Caco-2 (cell line): ENCODE data around the gene H1-8. TPM values are rescaled to one million over a fixed set of nuclear protein-coding genes. Genes with fewer than 3 reads are reported as not detected.

Experiments
- BruUV-seq: library from RNA; stranded (reverse); fragments of 400-500 nt; replicated peaks from 2 replicates; lab custom pipeline; 2021; lab: Mats Ljungman, UMichigan
- CTCF ChIA-PET: fragments of 300-600 bp; sonication (Branson Sonifier 250); formaldehyde crosslinking; loops from one replicate; lab custom pipeline; 2022; ENCODE audit warnings: antibody characterized with exemption; lab: Charles Lee
- POLR2A ChIA-PET: fragments of 300-600 bp; sonication (Branson Sonifier 250); formaldehyde crosslinking; loops from one replicate; lab custom pipeline; 2022; ENCODE audit warnings: antibody characterized with exemption; lab: Charles Lee
- DNase-seq, 2 experiments: peaks; one replicate each; pipeline versions ENCODE4 v3.0.0 to v3.0.0-alpha.2; 2020 to 2022
- H3K27me3 ChIP-seq: replicated peaks from 2 replicates; pipeline ENCODE4 v1.6.0; 2011; ENCODE audit warnings: low read length; ENCODE audit not compliant: control insufficient read depth, insufficient read depth
- H3K36me3 ChIP-seq: 2 replicates; pipeline ENCODE4 v1.5.1; 2011; ENCODE audit warnings: low read length; ENCODE audit not compliant: control insufficient read depth, insufficient read depth
- H3K4me1 ChIP-seq: fragments of 250-450 bp; sonication (Bioruptor Pico); 2 replicates; pipeline ENCODE4 v1.5.1; 2020; ENCODE audit warnings: mild to moderate bottlenecking
- H3K4me3 ChIP-seq: 2 replicates; pipeline ENCODE4 v1.5.1; 2011; ENCODE audit warnings: low read depth, mild to moderate bottlenecking, control low read depth, low read length
- H3K9me3 ChIP-seq: fragments of 250-450 bp; sonication (Bioruptor Pico); 2 replicates; pipeline ENCODE4 v1.5.1; 2020; ENCODE audit warnings: mild to moderate bottlenecking, moderate library complexity
- H3K27ac Mint-ChIP-seq: one replicate; pipeline ENCODE4 v1.8.0; 2022; ENCODE audit warnings: mixed read lengths; ENCODE audit not compliant: unreplicated experiment
- H3K27me3 Mint-ChIP-seq: one replicate; pipeline ENCODE4 v1.8.0; 2022; ENCODE audit warnings: mixed read lengths; ENCODE audit not compliant: insufficient read depth, unreplicated experiment
- H3K36me3 Mint-ChIP-seq: one replicate; pipeline ENCODE4 v1.8.0; 2022; ENCODE audit warnings: mild to moderate bottlenecking, mixed read lengths; ENCODE audit not compliant: insufficient read depth, unreplicated experiment
- H3K4me1 Mint-ChIP-seq: one replicate; pipeline ENCODE4 v1.8.0; 2022; ENCODE audit warnings: low read depth, mixed read lengths; ENCODE audit not compliant: unreplicated experiment
- H3K4me3 Mint-ChIP-seq: one replicate; pipeline ENCODE4 v1.8.0; 2022; ENCODE audit warnings: mild to moderate bottlenecking, moderate library complexity, mixed read lengths; ENCODE audit not compliant: unreplicated experiment
- H3K9me3 Mint-ChIP-seq: one replicate; pipeline ENCODE4 v1.8.0; 2022; ENCODE audit warnings: mixed read lengths; ENCODE audit not compliant: unreplicated experiment
- intact Hi-C: fragments of 100-400 bp; cut with micrococcal nuclease; formaldehyde crosslinking; loops from one replicate; pipeline ENCODE4 v1.10.0; 2022; ENCODE audit not compliant: unreplicated experiment
- total RNA-seq: library from RNA; stranded (reverse); gene quantifications from 2 replicates; pipeline ENCODE4 v1.2.3, GENCODE V29; 2022
- TF ChIP-seq, protein P1 (sequence below), 2 experiments: fragments of 200-600 bp in 1 of 2; IDR thresholded peaks; 1 replicate in 1 of 2; 2 replicates in 1 of 2; pipeline versions ENCODE4 v1.5.1 to v1.8.0; 2011 to 2022; ENCODE audit warnings: antibody characterized with exemption in 1 of 2, control low read depth in 1 of 2, inconsistent platforms in 1 of 2, low read depth in 1 of 2, low read length in 1 of 2, mild to moderate bottlenecking in 1 of 2, moderate library complexity in 1 of 2; ENCODE audit not compliant: insufficient read depth in 1 of 2, severe bottlenecking in 1 of 2, unreplicated experiment in 1 of 2

The H1-8 gene
- total RNA-seq, 1 experiment from 2014 or later: not detected

DNA sequence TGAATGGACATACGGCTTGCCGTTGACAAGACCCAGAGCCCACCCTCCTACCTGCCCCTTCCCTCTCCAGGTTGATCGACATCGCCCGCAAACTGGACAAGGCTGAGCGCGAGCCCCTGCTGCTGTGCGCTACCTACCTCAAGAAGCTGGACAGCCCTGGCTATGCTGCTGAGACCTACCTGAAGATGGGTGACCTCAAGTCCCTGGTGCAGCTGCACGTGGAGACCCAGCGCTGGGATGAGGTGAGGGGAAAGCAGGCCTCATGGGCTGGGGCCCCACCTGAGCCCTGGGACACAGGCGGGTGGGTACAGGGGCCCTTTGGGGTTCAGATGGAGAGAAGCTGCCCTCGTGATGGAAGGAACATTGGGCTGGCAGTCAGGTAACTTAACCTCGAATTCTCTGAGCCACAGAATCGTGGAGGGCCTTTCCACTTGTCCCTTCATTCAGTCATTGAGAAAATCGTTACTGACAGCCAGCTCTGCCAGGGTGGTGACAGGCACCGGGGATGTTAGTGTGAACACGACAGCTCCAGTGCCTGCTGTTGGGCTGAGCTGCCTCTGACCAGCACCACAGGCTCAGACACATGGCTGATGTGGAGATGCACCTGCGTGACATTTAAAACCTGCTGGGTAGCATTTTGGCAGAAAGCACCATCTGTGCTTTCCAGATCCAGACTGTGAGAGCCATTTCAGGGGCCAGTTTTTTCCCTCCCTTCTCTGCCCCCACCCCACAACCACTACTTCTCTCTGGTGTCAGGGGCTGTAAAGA is 40.1 kb upstream of the H1-8 start:
- CTCF ChIA-PET: interaction anchor here (1.7 kb wide), 1 partner anchor 12 kb away, joined by 6 read pairs; no protein-coding TSS in a partner anchor
- POLR2A ChIA-PET: no interaction called here

DNA sequence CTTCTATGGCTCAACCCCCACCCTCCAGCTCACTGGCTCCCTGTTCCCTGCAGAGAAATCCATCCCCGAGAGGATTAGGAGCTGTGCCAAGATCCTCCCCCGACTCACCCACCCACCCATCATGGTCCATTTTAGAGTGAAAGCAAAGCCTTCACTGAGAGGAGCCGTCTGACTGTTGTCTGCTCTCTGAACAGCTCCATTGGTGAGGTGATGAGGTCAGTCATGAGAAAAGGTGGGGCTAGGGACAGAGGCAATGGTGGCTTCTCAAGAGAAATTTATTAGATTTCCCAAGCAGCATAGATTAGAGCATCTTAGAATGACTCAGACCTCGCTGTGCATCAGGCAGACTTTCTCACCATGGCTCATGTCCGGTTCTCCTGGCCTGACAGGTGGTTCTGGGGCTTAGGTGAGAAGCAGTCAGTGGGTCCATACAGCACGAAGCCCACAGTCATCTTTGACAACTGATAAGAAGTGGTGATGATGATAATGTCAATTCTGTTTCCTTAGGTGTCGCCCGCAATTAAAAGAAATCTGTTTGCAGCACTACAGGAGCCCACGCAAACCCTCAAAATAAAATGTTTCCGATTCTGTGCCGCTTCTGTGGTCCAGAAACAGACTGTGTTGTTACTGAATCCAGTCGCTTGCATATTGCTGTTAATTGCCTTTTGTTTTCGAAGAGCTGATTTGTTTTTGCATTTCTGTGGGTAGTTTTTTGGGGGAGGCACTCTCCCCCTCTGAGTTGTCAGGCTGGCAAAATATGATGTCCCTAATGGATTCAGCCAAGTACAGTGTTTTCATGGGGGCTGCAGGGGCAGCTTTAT is 39.3 kb upstream of the H1-8 start:
- H3K4me1 ChIP-seq: peaks cover 11% of the 10 kb centered on the region
- TF ChIP-seq, protein P1, sequence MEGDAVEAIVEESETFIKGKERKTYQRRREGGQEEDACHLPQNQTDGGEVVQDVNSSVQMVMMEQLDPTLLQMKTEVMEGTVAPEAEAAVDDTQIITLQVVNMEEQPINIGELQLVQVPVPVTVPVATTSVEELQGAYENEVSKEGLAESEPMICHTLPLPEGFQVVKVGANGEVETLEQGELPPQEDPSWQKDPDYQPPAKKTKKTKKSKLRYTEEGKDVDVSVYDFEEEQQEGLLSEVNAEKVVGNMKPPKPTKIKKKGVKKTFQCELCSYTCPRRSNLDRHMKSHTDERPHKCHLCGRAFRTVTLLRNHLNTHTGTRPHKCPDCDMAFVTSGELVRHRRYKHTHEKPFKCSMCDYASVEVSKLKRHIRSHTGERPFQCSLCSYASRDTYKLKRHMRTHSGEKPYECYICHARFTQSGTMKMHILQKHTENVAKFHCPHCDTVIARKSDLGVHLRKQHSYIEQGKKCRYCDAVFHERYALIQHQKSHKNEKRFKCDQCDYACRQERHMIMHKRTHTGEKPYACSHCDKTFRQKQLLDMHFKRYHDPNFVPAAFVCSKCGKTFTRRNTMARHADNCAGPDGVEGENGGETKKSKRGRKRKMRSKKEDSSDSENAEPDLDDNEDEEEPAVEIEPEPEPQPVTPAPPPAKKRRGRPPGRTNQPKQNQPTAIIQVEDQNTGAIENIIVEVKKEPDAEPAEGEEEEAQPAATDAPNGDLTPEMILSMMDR (IDR thresholded peaks at IDR 0.05; ENCODE audit: insufficient read depth in 1 of 2, low read depth in 1 of 2, low read length in 1 of 2, severe bottlenecking in 1 of 2, unreplicated experiment in 1 of 2): no peak
- no peaks in the 10 kb centered on the region for H3K36me3 Mint-ChIP-seq
- H3K36me3 ChIP-seq: no peaks in the 10 kb centered on the region; the same call in 1 of the 2 replicates
- no peak overlapping the region for H3K27ac Mint-ChIP-seq
- H3K9me3 Mint-ChIP-seq: no peaks in the 10 kb centered on the region
- H3K27me3 Mint-ChIP-seq: no peaks in the 10 kb centered on the region
- ChIA-PET POLR2A (no interaction called here), CTCF (interaction anchor here (1.7 kb wide), 1 partner anchor 13 kb away, joined by 6 read pairs; no protein-coding TSS in a partner anchor)
- no TSS peak for BruUV-seq
- intact Hi-C loops: no loop called here
- DNase-seq: no peak
- H3K4me1 Mint-ChIP-seq: peaks cover 6% of the 10 kb centered on the region
- H3K4me3 ChIP-seq: no peak overlapping the region
- no peak overlapping the region for H3K4me3 Mint-ChIP-seq
- no peaks in the 10 kb centered on the region for H3K9me3 ChIP-seq
- H3K27me3 ChIP-seq: no peaks in the 10 kb centered on the region

More for the DNA sequence above, 40.1 kb upstream of the H1-8 start:
- H3K9me3 ChIP-seq: no peaks in the 10 kb centered on the region
- H3K36me3 ChIP-seq: no peaks in the 10 kb centered on the region; the same call in 1 of the 2 replicates
- Mint-ChIP-seq H3K4me3 (no peak overlapping the region), H3K9me3 (no peaks in the 10 kb centered on the region), H3K4me1 (peaks cover 6% of the 10 kb centered on the region), H3K36me3 (no peaks in the 10 kb centered on the region), H3K27ac (no peak overlapping the region), H3K27me3 (no peaks in the 10 kb centered on the region)
- intact Hi-C loops: no loop called here
- H3K4me3 ChIP-seq: no peak overlapping the region
- no peak for DNase-seq
- H3K4me1 ChIP-seq: peaks cover 11% of the 10 kb centered on the region
- no peaks in the 10 kb centered on the region for H3K27me3 ChIP-seq
- TF ChIP-seq, protein P1 (IDR thresholded peaks at IDR 0.05; ENCODE audit: insufficient read depth in 1 of 2, low read depth in 1 of 2, low read length in 1 of 2, severe bottlenecking in 1 of 2, unreplicated experiment in 1 of 2): no peak
- no TSS peak for BruUV-seq

DNA sequence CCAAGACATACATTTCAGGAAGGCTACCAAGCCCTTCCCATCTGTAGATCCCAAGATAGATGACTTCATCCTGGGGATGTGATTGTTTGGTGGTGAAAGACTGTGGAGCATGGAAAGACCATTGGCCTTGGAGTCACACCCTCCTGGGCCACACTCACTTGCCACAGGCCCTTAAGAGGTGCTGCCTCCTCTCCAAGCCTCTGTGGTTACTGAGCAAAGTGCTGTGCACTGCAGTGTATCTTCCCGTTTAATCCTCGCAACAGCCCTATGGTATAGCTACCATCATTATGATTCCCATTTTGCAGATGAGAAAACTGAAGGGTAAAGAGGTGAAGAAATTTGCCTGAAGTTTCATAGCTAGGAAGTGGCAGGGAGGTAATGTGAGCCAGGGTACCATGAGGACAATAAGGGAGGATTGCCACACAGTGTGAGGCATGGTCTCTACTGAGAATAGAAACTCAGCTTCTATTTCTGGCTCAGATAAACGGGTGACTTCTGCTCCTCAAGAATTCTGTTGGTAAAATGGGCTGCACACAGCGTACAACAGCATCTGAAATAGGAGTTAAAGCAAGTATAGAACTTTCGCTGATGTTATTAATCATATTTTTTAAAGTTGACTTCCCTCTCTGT is 38.4 kb upstream of the H1-8 start:
- POLR2A ChIA-PET: no interaction called here
- no peaks in the 10 kb centered on the region for H3K27me3 ChIP-seq
- Mint-ChIP-seq H3K36me3 (no peaks in the 10 kb centered on the region), H3K27ac (no peak overlapping the region), H3K4me1 (peaks cover 6% of the 10 kb centered on the region), H3K4me3 (no peak overlapping the region), H3K27me3 (no peaks in the 10 kb centered on the region), H3K9me3 (no peaks in the 10 kb centered on the region)
- intact Hi-C loops: no loop called here
- TF ChIP-seq, protein P1 (IDR thresholded peaks at IDR 0.05; ENCODE audit: insufficient read depth in 1 of 2, low read depth in 1 of 2, low read length in 1 of 2, severe bottlenecking in 1 of 2, unreplicated experiment in 1 of 2): no peak
- CTCF ChIA-PET: no interaction called here
- no TSS peak for BruUV-seq
- no peaks in the 10 kb centered on the region for H3K9me3 ChIP-seq
- peaks cover 11% of the 10 kb centered on the region for H3K4me1 ChIP-seq
- H3K4me3 ChIP-seq: no peak overlapping the region
- no peak for DNase-seq
- no peaks in the 10 kb centered on the region; the same call in 1 of the 2 replicates for H3K36me3 ChIP-seq
